ENCODE results near the gene IRF6.

DNA sequence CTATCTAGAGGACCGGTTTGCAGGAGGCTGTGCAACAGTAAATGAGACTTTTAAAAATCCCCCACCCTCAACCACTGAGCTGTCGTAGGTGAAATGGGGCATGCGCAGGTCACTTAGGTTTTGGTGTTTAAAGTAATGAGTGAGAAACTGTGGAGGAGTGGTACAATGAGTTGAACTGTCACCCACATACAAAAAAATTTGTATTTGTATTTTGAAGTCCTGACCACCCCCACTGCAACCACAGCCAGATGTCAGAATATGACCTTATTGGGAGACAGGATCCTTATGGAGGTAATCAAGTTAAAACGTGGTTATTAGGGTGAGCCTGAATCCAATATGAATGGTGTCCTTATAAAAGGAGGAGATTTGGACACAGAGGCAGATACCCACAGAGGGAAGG, 1.6 kb upstream of the IRF6 start:
- TF ChIP-seq POLR2AphosphoS5 (IDR thresholded peaks at IDR 0.05; ENCODE audit: low read depth, low read length): no peak
- no peak for TF ChIP-seq POLR2A (IDR thresholded peaks at IDR 0.05; ENCODE audit: low read depth, low read length)
- TF ChIP-seq SPI1 (IDR thresholded peaks at IDR 0.05; ENCODE audit: low read depth, low read length): no peak
- no peak for TF ChIP-seq TAF1 (IDR thresholded peaks at IDR 0.05; ENCODE audit: low read depth, low read length)
- no peak for TF ChIP-seq POU2F2 (IDR thresholded peaks at IDR 0.05; ENCODE audit: low read depth, low read length)
